ENCODE data around the gene IL15. TPM values are rescaled to one million over a fixed set of nuclear protein-coding genes. Genes with fewer than 3 reads are reported as not detected.

IL15 gene
- total RNA-seq, 1 donor from 2014 or later = 6.3 TPM

DNA sequence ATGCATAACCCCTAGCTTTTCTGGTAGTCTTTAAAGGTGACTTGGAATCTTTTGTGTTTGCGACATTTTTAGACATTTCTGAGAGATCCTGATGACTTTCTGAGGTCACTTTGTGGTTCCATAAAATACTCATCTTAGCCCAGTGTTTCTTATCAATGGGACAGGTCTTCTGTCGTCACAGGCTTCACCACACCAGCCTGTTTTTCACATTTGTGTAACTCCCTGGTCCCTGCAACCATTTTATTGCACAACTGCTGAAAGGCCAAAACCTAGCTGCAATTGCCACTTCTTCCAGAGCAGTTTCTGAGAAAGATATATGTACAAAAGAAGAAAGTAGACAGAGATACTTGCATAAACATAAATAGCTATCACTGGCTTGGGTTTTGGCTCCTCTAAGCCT, 120.9 kb downstream of the IL15 start:
- Histone ChIP-seq H3K27me3 (ENCODE audit: control insufficient read depth in 3 of 3, insufficient read depth in 3 of 3, low read length in 3 of 3) (no peaks in the 10 kb centered on the region), H3K9me3 (ENCODE audit: control insufficient read depth in 3 of 3, low read length in 3 of 3) (no peaks in the 10 kb centered on the region), H3K27ac (ENCODE audit: low read depth, low read length) (no peak overlapping the region), H3K4me3 (ENCODE audit: low read length in 3 of 3) (no peak overlapping the region), H3K36me3 (ENCODE audit: control insufficient read depth in 3 of 3, insufficient read depth in 3 of 3, low read length in 3 of 3) (no peaks in the 10 kb centered on the region), H3K9ac (ENCODE audit: low read depth in 1 of 3, low read length in 3 of 3) (no peak overlapping the region), H3K4me1 (ENCODE audit: control insufficient read depth in 3 of 3, insufficient read depth in 3 of 3, low read length in 3 of 3) (no peaks in the 10 kb centered on the region)

DNA sequence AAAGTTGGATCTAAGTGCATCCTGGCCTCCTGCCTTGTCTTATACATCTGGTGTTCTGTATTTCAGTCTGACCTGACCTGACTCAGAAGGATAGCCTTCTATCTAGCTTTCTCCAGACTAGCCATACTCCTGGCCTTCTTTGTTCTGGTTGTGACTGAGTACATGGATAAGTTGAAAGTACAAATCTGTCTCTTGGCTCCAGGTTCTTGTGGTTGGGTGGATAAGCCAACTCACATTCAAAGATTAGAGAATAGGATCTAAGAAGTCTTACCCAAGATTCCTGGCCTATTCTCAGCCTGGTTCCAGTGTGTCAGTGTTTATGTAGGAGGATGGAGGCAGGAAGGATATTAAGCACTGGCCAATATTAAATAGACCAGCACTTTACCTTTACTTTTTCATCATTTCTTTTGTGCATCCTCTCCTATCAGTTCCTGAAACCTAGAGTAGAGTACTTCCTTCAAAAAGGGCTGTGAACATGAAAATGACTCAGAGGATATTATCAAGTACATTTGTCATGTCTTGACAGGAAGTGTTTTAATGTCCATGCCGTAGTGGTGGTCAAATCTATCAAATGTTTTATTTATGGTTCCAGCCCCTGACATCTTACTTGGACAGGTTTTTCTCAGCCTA, 123.5 kb downstream of the IL15 start:
- no peak overlapping the region for H3K9ac ChIP-seq (ENCODE audit: low read depth in 1 of 3, low read length in 3 of 3)
- no peaks in the 10 kb centered on the region for H3K27me3 ChIP-seq (ENCODE audit: control insufficient read depth in 3 of 3, insufficient read depth in 3 of 3, low read length in 3 of 3)
- H3K4me1 ChIP-seq (ENCODE audit: control insufficient read depth in 3 of 3, insufficient read depth in 3 of 3, low read length in 3 of 3) = no peaks in the 10 kb centered on the region
- H3K9me3 ChIP-seq (ENCODE audit: control insufficient read depth in 3 of 3, low read length in 3 of 3) = no peaks in the 10 kb centered on the region
- no peak overlapping the region for H3K4me3 ChIP-seq (ENCODE audit: low read length in 3 of 3)
- no peak overlapping the region for H3K27ac ChIP-seq (ENCODE audit: low read depth, low read length)
- H3K36me3 ChIP-seq (ENCODE audit: control insufficient read depth in 3 of 3, insufficient read depth in 3 of 3, low read length in 3 of 3) = no peaks in the 10 kb centered on the region

- no peak overlapping the region for H3K9ac ChIP-seq (ENCODE audit: low read depth in 1 of 3, low read length in 3 of 3)
- H3K4me1 ChIP-seq (ENCODE audit: control insufficient read depth in 3 of 3, insufficient read depth in 3 of 3, low read length in 3 of 3) = no peaks in the 10 kb centered on the region
- H3K9me3 ChIP-seq (ENCODE audit: control insufficient read depth in 3 of 3, low read length in 3 of 3) = no peaks in the 10 kb centered on the region
- no peaks in the 10 kb centered on the region for H3K27me3 ChIP-seq (ENCODE audit: control insufficient read depth in 3 of 3, insufficient read depth in 3 of 3, low read length in 3 of 3)
- H3K27ac ChIP-seq (ENCODE audit: low read depth, low read length) = no peak overlapping the region
- H3K36me3 ChIP-seq (ENCODE audit: control insufficient read depth in 3 of 3, insufficient read depth in 3 of 3, low read length in 3 of 3) = no peaks in the 10 kb centered on the region
- H3K4me3 ChIP-seq (ENCODE audit: low read length in 3 of 3) = no peak overlapping the region
Observed at GRCh38 chr4:141761926-141762325, 125.5 kb downstream of the IL15 start.

DNA sequence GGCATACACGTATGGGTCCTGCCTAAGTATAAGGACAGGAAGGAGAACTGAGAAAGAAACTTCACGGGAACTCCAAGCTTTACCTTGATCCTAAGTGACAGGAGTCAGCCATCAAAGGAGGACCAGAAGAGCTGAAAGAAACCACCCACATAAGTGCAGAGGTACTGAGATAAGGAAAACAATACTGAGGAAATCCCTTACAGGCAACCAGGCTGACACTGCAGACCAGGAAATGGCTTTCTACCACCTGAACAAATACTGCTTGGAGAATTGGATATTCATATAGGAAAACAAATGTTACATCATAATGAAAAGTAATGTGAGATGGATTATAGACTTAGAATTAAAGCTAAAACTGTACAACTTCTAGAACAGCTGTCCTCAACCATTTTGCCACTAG, 127.0 kb downstream of the IL15 start:
- no peaks in the 10 kb centered on the region for H3K9me3 ChIP-seq (ENCODE audit: control insufficient read depth in 3 of 3, low read length in 3 of 3)
- no peak overlapping the region for H3K27ac ChIP-seq (ENCODE audit: low read depth, low read length)

DNA sequence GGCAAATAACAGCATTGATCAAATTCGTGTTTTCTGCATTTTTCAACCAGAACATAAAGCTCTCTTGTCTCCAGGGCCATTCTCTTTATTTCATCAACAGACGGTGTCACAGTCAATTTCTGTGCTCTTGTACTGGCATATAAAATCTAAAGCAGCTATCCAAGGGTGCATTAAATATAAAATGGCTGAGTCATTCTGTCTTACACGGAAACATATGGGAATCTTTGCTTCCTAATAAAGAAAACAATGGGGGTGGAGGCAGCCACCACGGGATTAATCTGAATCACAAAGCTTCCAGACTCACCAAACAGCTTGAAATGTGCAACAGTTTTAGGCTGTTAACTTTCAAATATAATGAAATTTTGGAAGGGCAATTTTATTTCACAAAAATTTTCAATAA, 132.6 kb downstream of the IL15 start:
- no peaks in the 10 kb centered on the region for H3K36me3 ChIP-seq (ENCODE audit: control insufficient read depth in 3 of 3, insufficient read depth in 3 of 3, low read length in 3 of 3)
- no peaks in the 10 kb centered on the region for H3K27me3 ChIP-seq (ENCODE audit: control insufficient read depth in 3 of 3, insufficient read depth in 3 of 3, low read length in 3 of 3)
- H3K27ac ChIP-seq (ENCODE audit: low read depth, low read length) = no peak overlapping the region
- no peak overlapping the region for H3K4me3 ChIP-seq (ENCODE audit: low read length in 3 of 3)
- no peaks in the 10 kb centered on the region for H3K4me1 ChIP-seq (ENCODE audit: control insufficient read depth in 3 of 3, insufficient read depth in 3 of 3, low read length in 3 of 3)
- no peak overlapping the region for H3K9ac ChIP-seq (ENCODE audit: low read depth in 1 of 3, low read length in 3 of 3)
- no peaks in the 10 kb centered on the region for H3K9me3 ChIP-seq (ENCODE audit: control insufficient read depth in 3 of 3, low read length in 3 of 3)

More for the DNA sequence above, 127.0 kb downstream of the IL15 start:
- Histone ChIP-seq H3K27me3 (ENCODE audit: control insufficient read depth in 3 of 3, insufficient read depth in 3 of 3, low read length in 3 of 3) (no peaks in the 10 kb centered on the region), H3K9ac (ENCODE audit: low read depth in 1 of 3, low read length in 3 of 3) (no peak overlapping the region), H3K4me3 (ENCODE audit: low read length in 3 of 3) (no peak overlapping the region), H3K4me1 (ENCODE audit: control insufficient read depth in 3 of 3, insufficient read depth in 3 of 3, low read length in 3 of 3) (no peaks in the 10 kb centered on the region), H3K36me3 (ENCODE audit: control insufficient read depth in 3 of 3, insufficient read depth in 3 of 3, low read length in 3 of 3) (no peaks in the 10 kb centered on the region)

DNA sequence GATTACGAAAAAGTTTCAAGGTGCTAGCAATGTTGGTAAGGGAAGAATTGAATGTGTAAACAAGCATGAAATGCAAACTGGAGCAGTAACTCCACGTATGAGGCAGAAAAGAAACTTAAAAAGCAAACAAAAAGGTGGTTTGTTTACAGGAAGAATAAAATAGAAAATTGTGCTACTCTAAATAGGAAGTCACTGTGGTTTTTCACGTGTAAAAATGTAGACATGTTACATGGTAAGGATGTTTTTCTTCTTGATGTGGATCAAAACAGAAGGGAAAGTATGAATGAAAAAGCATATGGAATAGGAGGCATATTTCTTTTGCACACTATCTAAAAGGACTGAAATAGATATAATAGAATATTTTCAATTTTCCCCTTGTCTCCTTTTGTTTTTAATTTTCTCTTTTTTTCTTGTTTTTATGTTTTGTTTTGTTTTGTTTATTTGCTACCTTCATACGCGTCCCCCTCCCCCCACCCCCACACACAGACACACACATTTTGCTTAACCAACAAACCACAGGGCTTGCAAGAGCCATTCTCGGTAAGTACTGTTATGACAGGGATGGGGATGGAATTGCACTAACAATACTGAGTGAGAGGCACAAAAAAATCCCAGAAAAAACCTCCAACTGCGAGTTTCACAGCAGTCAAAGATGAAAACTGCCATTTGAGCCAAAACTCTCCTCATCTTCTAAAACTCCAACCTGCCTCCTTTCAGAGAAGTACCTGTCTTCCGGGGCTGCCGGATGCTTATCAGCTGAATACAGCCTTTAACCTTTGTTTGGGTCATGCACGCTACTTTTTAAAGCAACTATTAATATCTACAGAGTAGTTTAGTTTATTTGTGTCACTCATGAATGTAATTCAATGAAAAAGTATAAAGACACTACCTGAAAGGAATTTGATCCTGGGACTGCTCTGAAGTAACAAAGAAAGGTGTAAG, 135.8 kb downstream of the IL15 start:
- H3K36me3 ChIP-seq (ENCODE audit: control insufficient read depth in 3 of 3, insufficient read depth in 3 of 3, low read length in 3 of 3) = no peaks in the 10 kb centered on the region
- H3K4me1 ChIP-seq (ENCODE audit: control insufficient read depth in 3 of 3, insufficient read depth in 3 of 3, low read length in 3 of 3) = no peaks in the 10 kb centered on the region
- H3K4me3 ChIP-seq (ENCODE audit: low read length in 3 of 3) = no peak overlapping the region
- no peak overlapping the region for H3K27ac ChIP-seq (ENCODE audit: low read depth, low read length)
- H3K9ac ChIP-seq (ENCODE audit: low read depth in 1 of 3, low read length in 3 of 3) = no peak overlapping the region
- no peaks in the 10 kb centered on the region for H3K27me3 ChIP-seq (ENCODE audit: control insufficient read depth in 3 of 3, insufficient read depth in 3 of 3, low read length in 3 of 3)
- no peaks in the 10 kb centered on the region for H3K9me3 ChIP-seq (ENCODE audit: control insufficient read depth in 3 of 3, low read length in 3 of 3)

DNA sequence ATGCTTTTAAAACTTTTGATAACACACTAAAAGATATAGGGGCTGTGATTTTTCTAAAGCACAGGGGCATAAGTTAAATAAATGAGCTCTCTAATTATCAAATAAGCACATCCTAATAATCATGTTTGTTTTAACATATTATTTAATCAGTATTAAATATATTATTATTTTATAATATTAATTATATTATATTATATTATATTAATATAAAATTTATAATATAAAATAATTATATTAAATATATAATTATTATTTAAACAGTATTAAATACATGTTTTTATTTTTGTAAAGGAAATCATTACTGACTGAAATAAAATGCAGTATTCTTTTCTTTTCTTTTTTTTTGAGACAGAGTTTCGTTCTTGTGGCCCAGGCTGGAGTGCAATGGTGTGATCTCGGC, 136.5 kb downstream of the IL15 start:
- H3K4me1 ChIP-seq (ENCODE audit: control insufficient read depth in 3 of 3, insufficient read depth in 3 of 3, low read length in 3 of 3) = no peaks in the 10 kb centered on the region
- H3K4me3 ChIP-seq (ENCODE audit: low read length in 3 of 3) = no peak overlapping the region
- no peaks in the 10 kb centered on the region for H3K9me3 ChIP-seq (ENCODE audit: control insufficient read depth in 3 of 3, low read length in 3 of 3)
- no peaks in the 10 kb centered on the region for H3K27me3 ChIP-seq (ENCODE audit: control insufficient read depth in 3 of 3, insufficient read depth in 3 of 3, low read length in 3 of 3)
- no peak overlapping the region for H3K9ac ChIP-seq (ENCODE audit: low read depth in 1 of 3, low read length in 3 of 3)
- H3K36me3 ChIP-seq (ENCODE audit: control insufficient read depth in 3 of 3, insufficient read depth in 3 of 3, low read length in 3 of 3) = no peaks in the 10 kb centered on the region
- H3K27ac ChIP-seq (ENCODE audit: low read depth, low read length) = no peak overlapping the region

GRCh38 chr4:141782205-141782604, 145.8 kb downstream of the IL15 start:
- Histone ChIP-seq H3K36me3 (ENCODE audit: control insufficient read depth in 3 of 3, insufficient read depth in 3 of 3, low read length in 3 of 3) (no peaks in the 10 kb centered on the region), H3K9ac (ENCODE audit: low read depth in 1 of 3, low read length in 3 of 3) (no peak overlapping the region), H3K9me3 (ENCODE audit: control insufficient read depth in 3 of 3, low read length in 3 of 3) (no peaks in the 10 kb centered on the region), H3K27me3 (ENCODE audit: control insufficient read depth in 3 of 3, insufficient read depth in 3 of 3, low read length in 3 of 3) (no peaks in the 10 kb centered on the region), H3K4me3 (ENCODE audit: low read length in 3 of 3) (no peak overlapping the region), H3K27ac (ENCODE audit: low read depth, low read length) (no peak overlapping the region), H3K4me1 (ENCODE audit: control insufficient read depth in 3 of 3, insufficient read depth in 3 of 3, low read length in 3 of 3) (no peaks in the 10 kb centered on the region)

Measured in skeletal muscle tissue (tissue), 4 donors.